Cardiac fibroblast (primary cell): Measurements from ENCODE around the gene CNTN1.

Source experiments
- DNase-seq, 2 donors: peaks; one replicate each; pipeline versions ENCODE4 v3.0.0 to v3.0.0-alpha.2; 2010; ENCODE audit warnings: low read depth in 2 of 2
- H3K4me3 ChIP-seq, 2 donors: replicated peaks in 1 of 2; 1 replicate in 1 of 2; 2 replicates in 1 of 2; pipeline ENCODE4 v1.5.1; 2011; ENCODE audit warnings: low read depth in 2 of 2, low read length in 2 of 2, mild to moderate bottlenecking in 2 of 2, moderate library complexity in 1 of 2
- TF ChIP-seq, protein P1 (sequence below): IDR thresholded peaks from one replicate; pipeline ENCODE4 v1.5.1; 2011; ENCODE audit warnings: low read depth, mild to moderate bottlenecking, low read length, inconsistent platforms

CNTN1 gene

DNA sequence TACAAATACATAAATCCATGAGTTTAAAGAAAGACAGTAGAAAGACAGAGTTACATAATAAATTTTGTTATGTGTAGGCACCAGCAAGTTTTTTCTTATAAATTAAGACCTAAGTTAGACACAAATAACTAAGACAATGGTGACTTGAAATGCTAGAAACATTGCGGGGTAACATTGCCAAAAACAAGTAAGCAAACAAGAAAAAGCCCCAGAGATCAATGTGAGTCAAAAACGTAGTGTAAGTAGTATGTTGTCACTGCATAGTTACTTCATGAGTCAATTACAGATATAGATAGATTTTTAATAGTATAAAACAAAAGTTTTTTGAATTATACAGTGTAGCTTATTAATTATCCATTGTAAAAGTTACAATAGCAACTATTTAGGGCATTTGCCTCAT, 83.4 kb downstream of the CNTN1 start:
- TF ChIP-seq, protein P1, sequence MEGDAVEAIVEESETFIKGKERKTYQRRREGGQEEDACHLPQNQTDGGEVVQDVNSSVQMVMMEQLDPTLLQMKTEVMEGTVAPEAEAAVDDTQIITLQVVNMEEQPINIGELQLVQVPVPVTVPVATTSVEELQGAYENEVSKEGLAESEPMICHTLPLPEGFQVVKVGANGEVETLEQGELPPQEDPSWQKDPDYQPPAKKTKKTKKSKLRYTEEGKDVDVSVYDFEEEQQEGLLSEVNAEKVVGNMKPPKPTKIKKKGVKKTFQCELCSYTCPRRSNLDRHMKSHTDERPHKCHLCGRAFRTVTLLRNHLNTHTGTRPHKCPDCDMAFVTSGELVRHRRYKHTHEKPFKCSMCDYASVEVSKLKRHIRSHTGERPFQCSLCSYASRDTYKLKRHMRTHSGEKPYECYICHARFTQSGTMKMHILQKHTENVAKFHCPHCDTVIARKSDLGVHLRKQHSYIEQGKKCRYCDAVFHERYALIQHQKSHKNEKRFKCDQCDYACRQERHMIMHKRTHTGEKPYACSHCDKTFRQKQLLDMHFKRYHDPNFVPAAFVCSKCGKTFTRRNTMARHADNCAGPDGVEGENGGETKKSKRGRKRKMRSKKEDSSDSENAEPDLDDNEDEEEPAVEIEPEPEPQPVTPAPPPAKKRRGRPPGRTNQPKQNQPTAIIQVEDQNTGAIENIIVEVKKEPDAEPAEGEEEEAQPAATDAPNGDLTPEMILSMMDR = no peak
- no peak overlapping the region for H3K4me3 ChIP-seq
- DNase-seq = peak in 1 of 2 donors; percentile 1

DNA sequence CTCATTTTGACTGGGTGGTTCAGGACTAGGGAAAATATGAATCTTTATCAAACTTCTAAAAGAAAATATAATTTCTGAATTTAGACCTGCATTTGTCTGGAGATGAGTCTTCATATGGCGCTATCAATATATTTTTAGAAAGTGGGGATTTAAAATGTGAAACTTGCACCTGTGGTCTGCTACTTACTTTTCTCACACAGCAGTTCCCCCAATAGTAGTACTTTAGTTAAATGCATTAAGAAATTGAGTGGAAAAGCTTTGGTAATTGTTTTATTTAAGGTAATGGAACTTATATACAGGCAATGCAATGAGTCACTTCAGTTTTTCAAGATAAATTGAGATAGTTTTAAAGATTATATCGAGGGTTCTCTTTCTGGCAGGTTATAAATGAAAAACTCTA, 91.9 kb downstream of the CNTN1 start:
- TF ChIP-seq, protein P1 = no peak

DNA sequence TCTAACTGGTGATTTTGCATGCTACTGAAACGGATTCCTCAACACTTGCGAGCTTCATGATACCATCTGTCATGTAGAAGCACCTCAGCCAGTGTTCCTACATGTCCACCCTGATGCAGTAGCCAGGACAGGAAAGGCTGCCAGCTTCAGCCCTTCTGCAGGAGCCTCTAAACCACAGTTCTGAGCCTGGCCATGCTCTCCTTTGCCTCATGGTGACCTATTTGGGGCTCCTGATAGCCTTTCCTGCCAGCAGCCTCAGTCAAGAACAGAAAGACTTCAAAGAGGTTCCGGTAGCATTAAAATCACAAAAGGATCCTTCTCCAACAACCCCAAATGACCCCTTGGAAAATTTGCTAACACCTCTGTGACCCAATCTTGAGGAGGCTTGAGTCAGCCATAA, 96.0 kb downstream of the CNTN1 start:
- no peak for DNase-seq
- no peak overlapping the region for H3K4me3 ChIP-seq
- TF ChIP-seq, protein P1 = no peak

More for the DNA sequence above, 91.9 kb downstream of the CNTN1 start:
- no peak for DNase-seq
- H3K4me3 ChIP-seq = no peak overlapping the region

DNA sequence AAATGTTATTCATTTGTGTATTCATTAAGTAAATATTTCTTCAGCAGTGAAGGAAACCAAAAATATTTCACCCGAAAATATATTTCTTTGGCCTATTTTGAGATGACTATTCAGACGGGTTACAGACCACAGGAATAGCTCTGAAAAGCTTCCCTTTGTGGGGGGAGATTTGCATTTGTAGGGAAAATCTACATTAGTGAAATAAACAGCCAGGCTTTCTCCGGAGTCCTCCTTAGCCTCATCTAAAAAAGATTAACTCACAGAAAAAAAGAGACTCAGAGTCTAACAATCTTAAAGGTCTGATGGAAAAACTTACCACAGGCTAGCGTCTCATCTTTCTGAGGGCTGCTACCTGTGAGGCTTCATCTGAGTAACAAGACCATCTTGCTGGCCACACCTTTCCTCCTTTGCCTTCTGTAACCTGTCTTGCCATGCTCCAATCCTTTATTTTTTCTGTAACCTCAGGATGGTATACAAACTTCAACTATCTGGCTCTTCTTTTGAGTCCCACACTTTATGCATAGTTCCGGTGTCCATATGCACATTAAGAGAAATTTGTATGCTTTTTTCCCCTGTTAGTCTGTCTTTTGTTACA, 100.7 kb downstream of the CNTN1 start:
- TF ChIP-seq, protein P1 = no peak
- no peak for DNase-seq

DNA sequence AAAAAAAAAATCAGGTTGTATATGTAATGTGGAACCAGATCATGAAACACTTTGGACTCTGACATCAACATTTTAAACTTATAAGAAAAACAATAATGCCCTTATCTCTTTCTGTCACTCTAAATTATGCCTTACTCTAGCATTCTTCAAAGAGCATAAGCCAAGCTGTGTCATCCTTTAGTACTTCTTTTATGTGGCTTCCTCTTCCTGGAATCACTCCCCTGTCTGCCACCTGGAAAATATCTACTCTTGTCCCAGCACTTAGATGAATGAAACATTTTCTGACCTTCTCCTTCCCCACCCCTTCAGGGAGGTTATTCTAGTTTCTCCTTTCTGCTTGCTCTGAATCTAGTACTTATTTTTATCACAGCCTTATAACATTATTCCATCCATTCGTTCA, 101.2 kb downstream of the CNTN1 start:
- no peak for DNase-seq
- TF ChIP-seq, protein P1 = no peak
- H3K4me3 ChIP-seq = no peak overlapping the region

More for the DNA sequence above, 100.7 kb downstream of the CNTN1 start:
- H3K4me3 ChIP-seq = no peak overlapping the region

DNA sequence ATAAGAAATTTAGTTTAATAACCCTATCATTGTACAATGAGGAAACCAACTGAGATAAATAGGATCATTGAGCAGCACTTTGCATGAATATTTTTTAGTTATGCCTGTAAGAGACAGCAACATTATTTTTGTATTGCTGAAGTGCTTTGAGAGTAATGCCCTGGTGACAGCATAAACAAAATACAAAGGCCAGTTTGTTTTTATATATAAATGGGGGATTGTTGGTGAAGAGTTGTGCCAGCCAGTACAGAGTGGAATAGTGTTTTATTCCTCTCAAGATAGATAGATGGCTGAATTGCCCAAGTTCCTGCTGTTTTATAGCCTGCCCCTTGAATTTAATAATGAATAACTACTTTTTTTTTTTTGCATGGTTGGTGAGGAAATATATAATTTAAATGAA, 101.8 kb downstream of the CNTN1 start:
- TF ChIP-seq, protein P1 = no peak
- no peak for DNase-seq
- H3K4me3 ChIP-seq = no peak overlapping the region

DNA sequence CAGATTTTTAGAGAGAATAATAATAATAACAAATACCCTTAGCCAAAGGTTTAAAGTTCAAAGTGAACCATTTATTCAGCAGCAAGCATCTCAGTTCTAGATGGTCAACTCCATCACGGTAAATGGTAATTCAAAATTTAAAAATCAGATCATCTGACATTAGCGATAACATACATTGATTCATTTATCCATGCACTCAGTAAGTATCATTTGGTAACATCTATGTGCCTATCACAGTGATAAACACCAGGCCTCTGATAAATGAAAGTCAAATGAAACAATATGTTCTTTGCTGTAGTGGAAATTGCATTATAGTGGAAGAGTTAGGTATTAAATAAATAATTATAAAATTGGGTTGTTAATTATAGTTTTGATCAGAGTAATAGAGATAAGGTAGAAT, 108.8 kb downstream of the CNTN1 start:
- no peak for DNase-seq
- no peak overlapping the region for H3K4me3 ChIP-seq
- TF ChIP-seq, protein P1 = no peak
